GM19099 (cell line): ENCODE results near the gene HTR4.

Experiments used
- POLR2A ChIP-seq: IDR thresholded peaks from 3 replicates; pipeline ENCODE4 v1.6.1; 2011; ENCODE audit warnings: low read depth; ENCODE audit not compliant: insufficient read length; ENCODE audit errors: extremely low read depth

HTR4 gene

GRCh38 chr5:148653836-148654781, at the start of gene HTR4:
Gene HTR4 (minus strand): TSS chr5:148654527. CDS start chr5:148637014, 17,513 bp downstream.
- TF ChIP-seq POLR2A = no peak

DNA sequence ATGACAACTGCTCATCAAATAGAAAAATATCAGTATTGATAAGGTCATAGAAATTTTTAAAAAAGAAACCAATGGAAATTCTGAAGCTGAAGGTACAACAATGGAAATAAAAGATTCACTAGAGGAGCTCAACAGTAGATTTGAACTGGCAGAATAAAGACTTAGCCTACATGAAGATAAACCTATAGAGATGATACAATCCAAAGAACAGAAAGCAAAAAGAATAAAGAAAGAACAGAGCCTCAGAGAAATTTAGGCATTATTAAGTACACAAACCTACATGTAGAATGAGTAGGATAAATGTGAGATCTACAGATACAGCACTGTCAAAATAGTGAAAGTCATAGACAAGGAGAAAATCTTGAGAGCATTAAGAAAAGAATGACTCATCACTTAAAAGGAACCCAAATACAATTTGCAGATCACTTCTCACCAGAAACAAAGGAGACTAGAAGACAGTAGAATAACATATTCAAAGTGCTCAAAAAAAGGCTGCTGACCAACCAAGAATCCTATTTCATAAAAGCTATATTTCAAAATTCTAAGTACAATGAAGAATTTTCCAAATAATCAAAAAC, 47.8 kb upstream of the HTR4 start:
- TF ChIP-seq POLR2A = no peak

DNA sequence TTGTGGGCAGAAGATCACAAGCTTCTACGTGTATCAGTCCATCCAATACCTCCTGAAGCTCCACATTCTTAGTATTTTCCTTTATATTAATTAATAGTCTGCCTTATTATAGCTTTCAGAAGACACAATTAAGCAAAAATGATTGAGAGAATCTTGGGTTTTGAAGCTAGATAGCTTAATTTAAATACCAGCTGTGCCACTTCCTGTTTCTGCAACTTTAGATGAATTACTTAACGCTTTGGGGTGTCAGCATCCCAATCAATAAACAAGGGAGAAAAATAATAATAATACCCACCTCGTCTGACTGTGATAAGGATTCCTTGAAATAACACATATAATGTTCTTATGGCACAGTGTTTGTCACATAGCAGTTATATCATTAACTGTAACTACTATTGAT, 44.7 kb upstream of the HTR4 start:
- TF ChIP-seq POLR2A = no peak

- TF ChIP-seq POLR2A = no peak
Measured at GRCh38 chr5:148697809-148698196, 43.5 kb upstream of the HTR4 start.

GRCh38 chr5:148697180-148697808, 43.0 kb upstream of the HTR4 start:
- no peak for TF ChIP-seq POLR2A

DNA sequence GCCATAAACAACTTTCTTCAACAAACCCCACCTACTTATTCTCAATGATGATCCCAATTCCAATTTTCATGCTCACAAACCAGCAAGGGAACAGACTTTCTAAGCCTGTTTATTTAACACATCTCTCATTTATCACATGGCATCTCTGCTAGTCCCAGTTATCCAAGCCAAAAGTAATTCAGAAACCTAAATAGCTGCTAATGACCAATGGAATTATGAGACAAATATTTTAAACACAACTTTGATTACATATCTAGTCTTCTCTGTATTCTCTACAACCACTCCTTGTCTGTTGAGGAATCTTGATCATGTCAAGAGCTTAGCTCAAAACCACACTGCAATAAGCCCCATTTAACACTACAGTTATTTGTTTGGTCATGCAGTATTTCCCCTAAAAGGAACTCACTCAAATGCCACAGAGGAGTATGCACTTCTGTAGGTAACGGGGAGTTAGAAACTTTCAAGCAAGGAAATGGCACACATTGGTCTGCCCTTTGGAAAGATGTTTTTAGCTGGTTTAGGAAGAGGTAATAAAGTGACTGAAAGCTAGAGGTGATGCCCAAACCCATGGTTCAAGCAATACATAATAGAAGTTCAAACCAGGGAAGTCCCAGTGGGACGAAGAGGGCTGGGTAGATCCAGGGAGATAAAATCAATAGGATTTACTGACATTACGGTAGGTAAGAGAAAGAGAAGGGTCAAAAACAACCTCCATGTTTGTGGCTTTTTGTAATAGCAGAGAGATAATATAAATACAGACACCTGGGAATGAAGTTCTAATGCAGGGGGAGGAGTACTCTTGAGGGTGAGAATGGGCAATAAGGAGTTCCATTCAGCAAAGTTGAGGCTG, 42.1 kb upstream of the HTR4 start:
- no peak for TF ChIP-seq POLR2A

DNA sequence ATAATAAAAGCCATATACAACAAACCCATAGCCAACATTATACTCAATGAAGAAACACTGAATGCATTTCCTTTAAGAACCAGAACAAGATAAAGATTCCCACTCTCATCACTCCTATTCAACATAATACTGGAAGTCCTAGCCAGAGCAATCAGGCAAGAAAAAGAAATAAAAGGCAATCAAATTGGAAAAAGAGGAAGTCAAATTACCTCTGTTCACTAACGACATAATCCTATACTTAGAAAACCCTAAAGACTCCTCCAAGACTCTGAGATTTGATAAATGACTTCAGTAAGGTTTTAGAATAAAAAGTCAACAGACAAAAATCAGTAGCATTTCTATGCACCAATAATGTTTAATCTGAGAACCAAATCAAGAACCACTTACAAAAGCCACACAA, 36.6 kb upstream of the HTR4 start:
- TF ChIP-seq POLR2A = no peak

DNA sequence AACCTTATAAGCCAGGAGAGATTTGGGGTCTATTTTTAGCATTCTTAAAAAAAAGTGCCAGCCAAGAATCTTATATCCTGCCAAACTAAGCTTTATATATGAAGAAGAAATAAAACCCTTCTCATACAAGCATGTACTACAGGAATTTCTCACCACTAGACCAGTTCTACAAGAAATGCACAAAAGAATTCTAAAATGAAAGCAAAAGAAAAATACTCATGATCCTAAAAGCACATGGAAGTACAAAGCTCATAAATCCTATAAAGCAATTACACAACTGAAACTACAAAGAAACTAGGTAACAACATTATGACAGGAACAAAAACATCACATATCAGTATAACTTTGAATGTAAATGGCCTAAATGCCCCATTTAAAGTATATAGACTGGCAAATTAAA, 34.5 kb upstream of the HTR4 start:
- TF ChIP-seq POLR2A = no peak

DNA sequence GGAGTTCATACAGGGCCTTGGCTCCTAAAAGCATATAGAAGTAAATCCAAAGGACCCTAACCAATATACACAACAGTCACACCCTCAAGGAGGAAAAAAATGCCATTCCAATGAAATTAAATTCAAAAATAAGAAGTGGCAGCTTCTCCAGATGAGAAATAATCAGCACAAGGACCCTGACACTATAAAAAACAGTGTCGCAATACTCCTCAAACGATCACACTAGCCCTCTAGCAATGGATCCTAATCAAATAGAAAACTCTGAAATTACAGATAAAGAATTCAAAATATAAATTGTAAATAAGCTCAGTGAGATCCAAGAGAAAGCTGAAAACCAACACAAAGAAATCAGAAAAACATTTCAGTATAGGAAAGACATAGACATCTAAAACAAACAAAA, 33.5 kb upstream of the HTR4 start:
- TF ChIP-seq POLR2A = no peak

- TF ChIP-seq POLR2A = no peak
Measured at GRCh38 chr5:148687427-148687826, 33.1 kb upstream of the HTR4 start.

GRCh38 chr5:148686660-148687059, 32.3 kb upstream of the HTR4 start:
- TF ChIP-seq POLR2A = no peak

DNA sequence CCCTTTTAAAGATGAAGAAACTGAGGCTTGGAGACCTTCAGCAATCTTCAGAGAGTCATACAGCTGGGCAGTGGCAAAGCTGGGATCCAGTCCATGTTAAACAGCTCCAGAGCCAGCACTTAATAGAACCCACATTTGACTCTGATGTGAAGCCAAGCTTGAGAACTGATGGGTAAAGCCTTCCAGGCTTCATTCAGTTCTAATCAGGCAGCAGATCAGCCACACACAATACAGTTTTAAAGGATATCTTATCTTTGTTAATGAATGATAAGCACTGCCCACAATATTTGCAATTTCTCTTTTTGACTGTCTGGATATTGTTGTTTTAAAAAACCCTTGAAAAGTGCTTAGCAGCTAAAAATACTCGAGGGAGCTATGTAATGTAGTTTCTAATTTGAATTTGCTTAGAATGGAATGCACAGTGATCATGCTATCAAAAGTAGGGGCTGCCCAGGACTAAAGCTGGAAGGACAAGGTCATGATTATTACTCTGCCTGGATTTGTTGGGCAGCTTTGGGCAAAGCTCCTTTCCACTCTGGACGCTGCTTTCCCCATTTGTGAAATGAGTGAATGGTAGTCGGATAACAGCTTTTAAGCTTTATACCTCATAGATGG, 31.3 kb upstream of the HTR4 start:
- TF ChIP-seq POLR2A = no peak

DNA sequence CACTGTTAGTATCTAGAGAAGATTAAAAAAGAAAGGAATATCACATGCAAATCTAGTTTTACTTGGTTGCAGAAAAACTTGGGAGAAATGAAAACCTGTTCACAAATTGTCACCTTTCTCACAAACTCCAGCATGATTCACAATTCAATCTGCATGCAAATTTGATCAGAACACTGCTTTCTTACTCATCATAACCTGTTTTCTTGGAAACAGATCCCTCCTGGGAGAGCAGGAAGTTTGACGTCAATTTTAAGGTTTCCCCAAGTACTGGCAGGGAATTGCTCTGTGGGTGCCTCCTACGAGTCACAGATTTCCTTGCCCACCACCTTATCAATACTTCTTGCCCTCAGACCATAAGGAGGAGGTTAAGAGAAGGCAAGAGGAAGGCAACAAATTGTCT, 30.2 kb upstream of the HTR4 start:
- TF ChIP-seq POLR2A = no peak

- no peak for TF ChIP-seq POLR2A
Measured at GRCh38 chr5:148683651-148684050, 29.3 kb upstream of the HTR4 start.
